GM11168 (cell line): ENCODE results near the gene NUDT1.

Source experiments
- in situ Hi-C: fragments of 300-500 bp; cut with MboI; formaldehyde crosslinking; loops from one replicate; pipeline ENCODE4 v1.12.0; 2022; ENCODE audit warnings: low sequenced_read_pairs; ENCODE audit not compliant: unreplicated experiment

The NUDT1 gene

DNA sequence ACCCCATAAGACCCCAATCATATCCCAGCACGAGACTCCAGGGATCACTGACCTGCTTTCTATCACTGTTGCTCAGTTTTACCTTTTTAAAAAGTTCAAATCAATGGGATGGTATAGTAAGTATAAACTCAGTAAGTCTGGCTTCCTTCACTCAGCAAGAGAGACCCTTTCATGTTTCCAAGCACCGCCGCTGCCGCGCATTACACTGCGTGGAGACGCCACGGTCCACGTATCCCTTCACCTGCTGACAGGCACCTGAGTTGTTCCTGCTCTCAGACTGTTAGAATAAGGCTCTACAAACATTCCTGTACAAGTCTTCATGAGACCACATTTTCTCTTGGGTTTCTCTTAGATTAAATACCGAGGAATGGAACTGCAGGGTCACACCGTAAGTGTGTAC is 37.6 kb upstream of the NUDT1 start:
- in situ Hi-C loops = no loop called here

DNA sequence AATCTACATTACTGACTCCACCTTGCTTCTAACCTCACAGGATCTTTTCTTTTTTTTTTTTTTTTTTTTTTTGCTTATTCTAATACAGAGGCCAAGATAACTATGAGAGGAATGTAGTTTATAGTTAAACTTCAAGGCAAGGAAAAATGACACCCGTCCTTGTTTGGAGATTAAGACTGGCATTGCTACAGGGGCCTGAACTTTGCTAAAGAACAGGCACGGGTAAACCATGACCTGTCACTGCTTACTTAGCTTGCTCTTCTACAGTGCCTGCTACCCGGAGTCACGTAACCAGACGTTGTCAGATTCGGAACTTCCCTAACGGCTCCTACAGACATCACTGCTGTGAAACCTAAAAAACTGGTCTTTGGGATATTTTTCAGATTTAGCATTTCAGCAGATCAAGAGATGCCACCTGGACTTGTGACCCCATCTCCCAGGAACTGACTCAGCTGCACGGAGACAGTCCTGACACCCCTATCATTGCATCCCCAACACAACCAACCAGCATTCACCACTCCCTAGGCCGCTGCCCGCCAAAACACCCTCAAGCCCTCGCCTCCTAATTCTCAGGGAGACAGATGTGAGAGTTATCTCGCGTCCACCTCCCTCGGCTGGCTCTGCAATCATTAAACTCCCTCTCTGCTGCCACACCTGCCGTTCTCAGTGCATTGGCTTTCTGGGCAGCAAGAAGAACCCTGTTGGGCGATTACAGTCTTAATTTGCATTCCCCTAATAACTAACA is 36.8 kb upstream of the NUDT1 start:
- in situ Hi-C loops = no loop called here

DNA sequence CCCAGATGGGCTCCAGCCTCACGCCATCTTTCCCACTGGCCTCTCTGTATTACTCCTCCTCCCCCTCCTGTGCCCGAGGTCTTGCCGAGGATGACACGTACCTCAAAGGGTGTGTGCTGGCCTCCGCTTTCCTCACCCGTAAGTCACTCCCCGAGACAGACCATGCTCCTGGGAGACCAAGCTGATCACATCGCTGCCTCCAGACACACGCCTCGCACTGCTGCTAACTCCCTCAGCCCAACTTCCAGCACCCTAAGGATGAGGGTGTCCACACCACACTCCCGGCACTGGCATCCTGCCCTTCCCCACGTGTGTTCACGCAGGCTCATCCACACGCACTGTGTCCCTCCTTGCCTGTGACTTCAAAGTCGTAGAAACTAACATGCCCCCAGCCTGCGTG is 33.3 kb upstream of the NUDT1 start:
- in situ Hi-C loops = no loop called here

DNA sequence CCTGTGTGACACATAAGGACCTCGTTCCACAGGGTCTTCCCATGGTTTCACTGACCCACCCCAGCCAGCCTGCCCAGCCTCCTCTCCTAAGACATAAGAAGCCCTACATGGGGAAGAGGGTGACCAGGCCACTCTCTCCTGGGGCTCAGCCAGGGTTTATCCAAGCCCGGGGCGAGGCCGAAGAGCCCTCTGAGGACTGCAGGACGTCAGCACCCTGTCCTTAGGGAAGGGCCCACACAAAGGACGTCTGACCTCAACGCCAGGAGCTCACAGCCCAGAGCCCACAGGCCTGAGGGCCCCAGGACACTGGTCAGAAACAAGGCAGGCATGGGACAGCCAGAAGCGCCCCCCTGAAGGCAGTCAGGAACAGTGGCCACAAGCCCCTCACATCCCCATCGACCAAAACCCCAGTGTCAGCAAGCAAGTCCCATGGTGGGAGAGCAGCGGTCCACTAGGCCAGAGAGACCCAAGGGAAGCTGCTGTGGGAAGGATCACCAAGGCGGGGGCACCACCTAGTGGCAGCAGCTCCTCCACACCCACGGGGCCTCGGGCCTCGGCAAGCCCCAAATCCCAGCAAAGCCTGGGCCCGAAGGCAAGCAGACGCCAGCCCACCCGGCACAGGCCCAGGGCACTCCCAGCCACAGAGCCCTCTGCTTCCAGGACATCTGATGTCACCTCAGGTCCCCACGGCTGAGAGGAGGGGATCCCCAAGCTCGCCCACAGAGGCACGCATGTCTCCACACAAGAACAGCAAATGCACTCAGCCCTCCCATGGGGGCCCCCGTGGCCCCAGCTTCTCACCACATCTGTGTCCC is 32.7 kb upstream of the NUDT1 start:
- in situ Hi-C loops = no loop called here

DNA sequence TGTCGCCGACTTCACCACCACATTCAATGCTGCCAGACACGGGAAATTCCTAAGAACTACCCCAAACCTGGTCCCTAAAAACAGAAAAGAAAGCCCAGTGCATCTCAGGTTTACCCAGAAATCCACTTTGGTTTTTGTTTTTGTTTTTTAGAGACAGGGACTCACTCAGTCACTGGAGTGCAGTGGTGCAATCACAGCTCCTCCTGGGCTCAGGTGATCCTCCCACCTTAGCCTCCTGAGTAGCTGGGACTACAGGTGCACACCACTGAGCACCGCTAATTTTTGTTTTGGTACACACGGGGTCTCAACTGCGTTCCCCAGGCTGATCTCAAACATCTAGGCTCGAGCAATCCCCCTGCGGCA is 32.1 kb upstream of the NUDT1 start:
- in situ Hi-C loops = no loop called here

DNA sequence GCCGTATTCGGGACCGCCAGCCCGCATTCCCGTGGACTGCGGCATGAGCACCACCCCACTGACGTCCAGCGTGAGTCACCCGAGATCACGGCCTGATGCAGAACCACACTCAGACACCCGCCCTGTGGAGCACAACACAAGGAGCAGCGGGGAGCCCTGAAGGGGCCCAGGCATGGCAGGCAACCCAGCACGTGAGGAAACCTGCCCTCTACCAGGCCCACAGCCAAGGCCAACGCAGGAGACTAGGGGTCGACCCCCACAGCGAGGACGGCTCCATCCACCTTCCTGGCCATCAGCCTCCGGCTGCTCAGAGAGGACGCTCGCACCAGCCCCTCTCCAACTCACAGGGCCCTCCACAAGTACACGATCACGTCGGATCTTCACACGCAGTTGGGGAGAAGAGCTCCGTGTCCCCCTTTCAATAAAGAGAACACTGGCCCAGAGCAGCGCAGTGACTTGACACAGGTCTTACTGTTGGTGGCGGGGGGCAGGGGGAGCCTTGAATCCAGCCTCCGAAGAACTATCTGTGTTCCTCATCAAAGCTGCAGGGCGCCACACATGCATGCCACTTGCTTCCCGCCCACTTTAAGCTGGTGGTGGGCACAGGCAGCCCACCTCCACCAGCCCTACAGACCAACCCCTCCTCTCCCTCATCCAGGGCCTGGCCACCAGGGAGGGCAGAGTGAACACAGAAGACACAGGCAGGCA is 31.3 kb upstream of the NUDT1 start:
- in situ Hi-C loops = no loop called here

DNA sequence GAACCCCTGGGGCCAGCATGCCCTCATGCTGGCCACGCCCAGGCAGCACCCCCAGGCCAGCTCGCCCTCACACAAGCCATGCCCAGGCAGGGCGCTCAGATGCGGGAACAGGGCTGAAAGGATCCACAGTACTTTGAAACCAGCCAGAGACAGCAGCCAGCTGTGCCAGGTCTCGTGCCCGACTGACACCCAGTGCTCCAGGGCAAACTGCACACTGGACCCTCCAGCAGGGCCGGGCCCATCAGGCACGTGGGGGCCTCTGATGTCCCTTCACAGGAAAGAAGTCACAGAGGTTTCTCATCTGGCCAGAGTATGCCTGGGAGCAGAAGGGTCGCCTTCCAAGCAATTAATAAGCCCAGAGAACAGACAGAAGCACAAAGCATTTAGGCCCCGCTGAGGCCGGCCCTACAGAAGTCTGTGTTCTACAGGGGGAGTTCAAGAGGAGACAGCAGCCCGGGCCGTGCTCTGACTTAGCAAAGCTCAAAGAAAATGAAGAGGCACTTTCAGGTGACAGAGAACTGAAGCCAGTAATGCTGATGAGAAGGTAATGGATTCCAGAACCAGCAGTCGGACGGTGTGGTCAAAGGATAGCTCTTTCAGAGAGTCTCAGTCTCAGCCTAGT is 30.7 kb upstream of the NUDT1 start:
- in situ Hi-C loops = no loop called here

DNA sequence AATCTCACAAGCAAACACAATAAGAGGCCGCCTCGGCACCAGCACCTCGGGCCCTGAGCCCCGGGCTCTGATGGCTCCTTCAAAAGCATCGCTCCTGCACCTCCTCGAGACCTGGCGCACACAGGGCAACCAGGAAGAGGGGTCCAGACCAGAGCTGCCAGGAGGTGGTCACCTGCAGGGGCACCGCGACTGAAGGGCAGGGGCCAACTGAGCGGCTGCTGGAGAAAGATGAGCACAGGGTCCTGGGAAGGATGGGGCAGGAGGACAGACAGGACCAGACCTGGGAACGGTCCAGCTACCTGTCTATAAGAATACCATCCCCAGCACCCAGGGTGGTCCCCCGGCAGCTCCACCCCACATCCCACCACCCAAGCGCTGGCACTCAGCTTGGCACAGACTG is 30.1 kb upstream of the NUDT1 start:
- in situ Hi-C loops = no loop called here

DNA sequence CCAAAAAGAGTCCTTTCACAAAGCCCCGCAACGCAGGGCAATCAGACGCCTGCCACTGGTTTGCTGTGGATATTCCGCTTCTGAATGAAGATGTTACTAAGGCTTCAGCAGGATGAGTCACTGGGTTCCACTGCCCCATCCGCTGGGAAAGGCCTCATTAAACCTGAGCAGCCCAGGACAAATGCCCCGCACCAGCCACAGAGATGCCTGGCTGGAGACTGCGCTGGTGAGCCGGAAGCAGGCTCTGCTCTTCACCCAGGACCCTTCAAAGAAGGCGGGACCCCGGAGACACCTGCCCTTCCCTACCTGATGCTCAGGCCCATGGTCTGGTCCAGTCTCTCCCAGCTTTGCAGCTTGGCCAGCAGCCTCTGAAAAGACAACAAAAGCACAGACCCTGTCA is 29.1 kb upstream of the NUDT1 start:
- in situ Hi-C loops = no loop called here

DNA sequence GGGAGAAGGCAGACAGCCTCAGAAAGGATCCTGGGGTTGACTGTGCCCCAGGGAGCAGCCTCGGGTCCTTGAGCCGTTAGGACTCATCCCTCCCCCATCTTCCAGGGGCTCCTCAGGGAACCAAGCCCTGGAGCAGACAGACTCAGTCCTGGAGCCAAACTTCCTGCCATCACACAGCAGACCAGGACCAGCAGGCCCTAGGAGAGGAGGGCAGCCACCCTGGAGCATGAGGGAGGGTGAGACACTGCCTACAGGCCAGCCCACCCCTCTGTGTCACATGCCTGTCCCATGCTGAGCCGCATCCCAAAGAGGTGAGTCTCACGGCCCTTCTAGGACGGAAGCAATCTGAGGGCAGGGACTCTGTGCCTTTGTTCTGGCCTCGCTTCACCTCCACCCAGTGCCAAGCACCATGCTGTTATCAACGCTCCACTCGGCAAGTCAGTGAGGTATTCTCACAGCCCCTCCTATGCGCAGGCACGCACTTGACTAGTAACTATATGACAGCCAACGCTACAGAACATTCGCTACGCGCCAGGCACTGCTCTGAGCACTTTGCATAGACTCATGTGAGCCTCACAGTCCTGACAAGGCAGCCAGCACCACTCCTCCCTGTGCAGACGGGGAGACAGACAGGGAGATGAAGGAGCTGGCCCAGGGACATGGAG is 28.3 kb upstream of the NUDT1 start:
- in situ Hi-C loops = no loop called here

DNA sequence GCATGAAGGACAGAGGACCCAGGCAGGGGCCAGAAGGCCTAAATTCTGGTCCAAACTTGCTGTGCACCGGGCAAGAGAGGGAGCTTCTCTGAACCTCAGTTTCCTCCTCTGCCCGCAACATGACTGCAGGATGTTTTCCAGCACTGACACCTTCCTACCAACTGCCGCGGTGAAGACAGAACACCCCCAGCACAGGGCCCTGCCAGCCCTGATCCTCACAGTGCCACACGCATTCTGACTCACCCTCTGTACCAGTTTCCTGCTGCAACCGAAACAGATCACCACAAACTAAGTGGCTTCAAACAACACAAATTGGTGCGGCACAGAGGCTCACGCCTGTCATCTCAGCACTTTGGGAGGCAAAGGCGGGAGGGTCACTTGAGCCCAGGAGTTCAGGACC is 27.4 kb upstream of the NUDT1 start:
- in situ Hi-C loops = no loop called here

DNA sequence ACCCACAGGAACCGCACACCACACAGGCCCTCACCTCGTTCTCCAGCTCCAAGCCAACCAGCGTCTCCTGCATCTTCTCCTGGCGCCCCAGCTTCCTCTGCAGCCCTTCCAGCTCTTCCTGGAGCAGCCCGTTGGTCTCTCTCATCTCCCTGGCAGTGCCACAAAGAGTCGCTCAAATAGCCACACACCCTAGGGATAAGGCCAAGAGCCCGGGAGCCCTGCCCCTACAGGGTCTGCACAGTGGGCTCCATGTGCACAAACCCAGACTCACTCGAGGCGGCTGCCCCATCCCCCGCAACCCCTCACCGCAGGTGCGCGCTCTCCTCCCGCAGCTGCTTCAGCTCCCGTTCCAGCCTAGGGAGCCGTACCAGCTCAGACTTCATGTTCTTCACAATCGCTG is 26.2 kb upstream of the NUDT1 start:
- in situ Hi-C loops = no loop called here

DNA sequence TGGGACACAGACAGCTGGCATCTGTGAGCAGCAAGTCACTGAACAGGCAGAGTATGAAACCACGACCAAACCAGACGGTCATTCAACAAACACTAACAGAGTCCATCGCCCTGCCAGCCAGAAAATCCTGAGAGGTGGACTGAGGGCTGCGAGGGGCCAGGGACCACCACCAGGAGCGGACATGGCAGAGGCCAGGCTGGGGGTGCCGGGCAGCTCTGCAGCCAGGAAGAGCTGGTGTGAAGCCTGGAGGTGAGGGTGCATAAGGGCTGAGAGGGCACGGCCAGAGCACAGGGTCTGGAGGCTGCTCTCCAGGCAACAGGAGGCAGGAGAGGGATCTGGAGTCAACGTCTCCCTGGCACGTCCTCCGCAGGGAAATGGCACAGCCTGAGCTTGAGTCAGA is 24.8 kb upstream of the NUDT1 start:
- in situ Hi-C loops = no loop called here

DNA sequence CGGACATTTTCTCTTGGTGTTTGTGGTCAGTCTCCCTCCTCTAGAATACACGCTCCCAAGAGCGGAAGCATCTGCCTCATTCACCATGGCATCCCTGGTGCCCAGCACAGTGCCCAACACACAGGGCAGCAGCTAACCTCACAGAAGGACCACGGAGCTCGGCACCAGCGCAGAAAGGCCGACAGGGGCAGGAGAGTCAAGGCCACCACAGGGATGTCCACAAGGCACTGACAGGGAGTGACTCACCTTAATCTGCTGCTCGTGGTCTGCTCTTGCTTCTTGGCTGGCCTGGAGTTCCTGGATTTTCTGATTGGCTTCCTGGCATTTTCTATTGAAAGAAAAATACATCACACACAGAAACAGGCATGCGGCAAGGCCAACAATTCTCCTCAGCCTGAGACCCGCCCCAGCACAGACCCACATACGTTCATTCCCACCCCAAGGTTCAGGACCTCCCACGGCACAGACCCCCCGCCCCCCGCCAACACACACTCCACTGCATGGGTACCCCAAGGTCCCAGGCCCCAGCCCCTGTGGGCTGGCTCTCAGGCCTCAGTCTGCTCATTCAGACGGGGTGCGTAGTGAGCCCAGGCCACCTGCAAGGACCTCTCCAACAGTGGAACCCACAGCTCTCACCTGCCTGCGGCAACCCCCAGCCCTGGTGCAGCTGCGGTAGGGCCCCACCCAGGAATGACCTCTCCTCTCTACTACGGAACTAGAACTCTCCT is 24.1 kb upstream of the NUDT1 start:
- in situ Hi-C loops = no loop called here

DNA sequence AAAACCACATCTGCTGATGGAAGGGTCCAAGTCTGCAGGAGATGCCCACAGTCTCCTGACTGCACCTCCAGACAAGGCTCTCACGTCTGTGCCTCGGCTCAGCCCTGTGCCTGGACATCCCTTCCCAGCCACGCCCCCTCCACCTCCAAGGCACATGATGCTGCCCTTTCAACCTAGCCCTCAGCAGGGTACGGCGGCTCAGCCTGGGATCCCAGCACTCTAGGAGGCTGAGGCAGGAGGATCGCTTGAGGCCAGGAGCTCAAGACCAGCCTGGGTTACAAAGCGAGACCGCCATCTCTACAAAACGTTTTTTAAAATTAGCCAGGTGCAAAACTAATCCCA is 23.6 kb upstream of the NUDT1 start:
- in situ Hi-C loops = no loop called here

DNA sequence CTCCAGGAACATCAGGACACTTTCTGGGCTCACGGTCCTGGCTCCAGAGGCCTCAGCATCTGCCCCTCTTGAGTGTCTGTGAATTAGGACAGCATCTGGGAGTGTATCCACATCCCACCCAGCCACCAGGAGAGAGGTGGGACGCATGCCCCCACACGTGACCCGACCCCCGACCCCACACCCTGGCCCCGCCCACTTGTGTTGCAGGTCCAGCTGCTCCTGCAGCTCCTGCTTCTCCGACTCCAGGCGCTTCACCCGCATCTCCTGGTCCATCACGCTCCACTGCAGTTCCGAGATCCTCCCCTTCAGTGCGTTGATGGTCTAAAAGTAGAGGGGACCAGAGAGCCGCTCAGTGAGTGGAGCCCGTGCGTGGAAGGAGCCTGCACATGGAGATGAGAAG is 22.9 kb upstream of the NUDT1 start:
- in situ Hi-C loops = no loop called here

DNA sequence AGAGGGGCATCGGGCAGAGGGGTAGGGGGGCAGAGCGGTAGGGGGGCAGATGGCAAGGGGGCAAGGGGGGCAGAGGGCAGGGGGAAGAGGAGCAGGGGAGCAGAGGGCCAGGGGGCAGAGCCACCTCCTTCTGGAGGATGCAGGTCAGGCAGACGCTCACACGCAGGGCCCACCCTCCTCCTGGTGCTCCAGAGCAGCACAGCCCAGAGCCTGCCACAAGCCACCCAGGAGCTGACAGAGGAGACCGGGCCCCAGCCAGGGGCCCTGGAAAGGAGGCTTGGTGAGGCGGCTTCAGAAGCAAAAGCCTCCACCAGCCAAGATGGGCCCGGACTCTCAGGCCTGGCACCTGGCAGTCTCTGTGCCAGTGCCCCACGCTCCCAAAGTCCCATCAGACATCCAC is 22.4 kb upstream of the NUDT1 start:
- in situ Hi-C loops = no loop called here

DNA sequence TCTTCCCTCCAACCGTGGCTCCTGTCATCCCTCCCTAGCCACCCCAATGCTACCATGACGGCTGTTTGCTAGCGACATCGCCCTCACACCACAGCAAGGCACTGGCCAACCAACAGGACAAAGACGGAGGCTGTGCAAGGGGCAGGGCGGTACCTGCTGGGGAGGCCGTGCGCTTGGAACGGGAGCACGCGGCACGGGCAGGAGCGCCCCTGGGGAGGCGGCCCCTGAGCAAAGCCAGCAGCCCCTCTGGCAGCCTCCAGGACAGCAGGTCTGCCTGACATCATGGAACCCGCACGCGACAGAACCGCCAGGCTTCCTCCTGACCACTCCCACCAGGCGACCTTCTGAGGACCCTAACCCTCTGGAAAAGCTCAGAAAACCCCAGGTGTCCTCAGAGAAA is 22.0 kb upstream of the NUDT1 start:
- in situ Hi-C loops = no loop called here

DNA sequence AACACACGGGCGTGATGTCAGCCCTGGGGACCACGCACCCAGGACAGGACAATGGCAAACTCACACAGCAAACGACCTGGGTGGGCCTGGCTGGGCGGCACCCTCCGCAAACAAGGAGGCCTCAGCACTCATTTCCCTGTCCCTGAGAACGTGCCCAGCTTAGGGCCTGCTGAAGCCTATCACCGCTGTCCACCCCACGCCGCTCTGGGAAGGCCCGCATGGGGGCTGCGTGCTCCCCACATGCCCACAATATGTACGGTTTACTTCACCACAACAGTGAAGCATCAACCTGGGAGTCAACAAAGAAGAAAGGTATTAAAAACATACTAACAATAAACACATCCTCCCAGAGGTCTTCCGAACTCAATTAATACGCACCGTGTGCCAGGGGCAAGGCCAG is 21.5 kb upstream of the NUDT1 start:
- in situ Hi-C loops = no loop called here

DNA sequence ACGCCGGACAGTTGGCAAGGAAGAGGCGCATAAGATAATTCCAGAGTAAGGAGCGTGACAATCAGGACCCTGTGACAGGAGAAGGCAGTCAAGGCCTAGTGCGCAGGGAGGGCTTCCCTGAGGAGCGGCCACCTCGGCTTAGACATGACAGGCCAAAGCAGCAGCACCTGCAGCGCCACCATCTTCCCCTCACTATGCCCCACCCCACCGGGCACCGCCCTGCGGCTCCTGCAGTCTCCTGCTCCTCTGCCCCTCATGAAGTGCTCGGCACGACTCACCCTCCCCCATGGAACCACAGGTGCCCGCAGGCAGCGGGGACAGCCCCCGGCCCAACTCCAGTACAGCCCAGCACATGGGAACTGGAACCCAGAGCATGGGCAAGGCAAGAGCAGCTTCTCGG is 21.1 kb upstream of the NUDT1 start:
- in situ Hi-C loops = no loop called here
